HG03060 (cell line): ENCODE data around the gene UBAP1L.
A peak's percentile ranks its signal among the peaks of the same experiment; 100 is the strongest.
"Not testable (repeated sequence)": the region's sequence is repeated elsewhere in the genome, so short reads cannot be mapped to it uniquely, and the experiment has no call there.

ENCODE experiments used
- ATAC-seq: cut with Tn5 transposase; IDR thresholded peaks from one replicate; pipeline ENCODE4 v1.9.1; 2021; ENCODE audit warnings: low read depth, moderate number of reproducible peaks; ENCODE audit not compliant: unreplicated experiment

The UBAP1L gene

GRCh38 chr15:65115086-65115485 lies at the start of gene UBAP1L:
Gene UBAP1L (minus strand): TSS chr15:65115200. CDS start chr15:65106215, 8,985 bp downstream.
- no peak for ATAC-seq

GRCh38 chr15:65164139-65164538 lies 49.1 kb upstream of the UBAP1L start:
- ATAC-seq: no peak

GRCh38 chr15:65163041-65163440 lies 48.0 kb upstream of the UBAP1L start:
- no peak for ATAC-seq

- ATAC-seq: no peak
Measured at GRCh38 chr15:65156692-65157091, 41.7 kb upstream of the UBAP1L start.

- ATAC-seq: no peak
Measured at GRCh38 chr15:65154720-65155119, 39.7 kb upstream of the UBAP1L start.

GRCh38 chr15:65147902-65148301 lies 32.9 kb upstream of the UBAP1L start:
- no peak for ATAC-seq

- no peak for ATAC-seq
Measured at GRCh38 chr15:65146438-65146837, 31.4 kb upstream of the UBAP1L start.

GRCh38 chr15:65138631-65139030 lies 23.6 kb upstream of the UBAP1L start:
- not testable (repeated sequence) for ATAC-seq

GRCh38 chr15:65137893-65138292 lies 22.9 kb upstream of the UBAP1L start:
- not testable (repeated sequence) for ATAC-seq

GRCh38 chr15:65137089-65137488 lies 22.1 kb upstream of the UBAP1L start:
- ATAC-seq: not testable (repeated sequence)

- no peak for ATAC-seq
Measured at GRCh38 chr15:65134538-65134937, 19.5 kb upstream of the UBAP1L start.

- ATAC-seq: peak; percentile 66
Measured at GRCh38 chr15:65133548-65134200, 18.7 kb upstream of the UBAP1L start, which contains the start of gene PDCD7. Gene PDCD7 (minus strand): TSS chr15:65133808. CDS start chr15:65133781, 27 bp downstream.

GRCh38 chr15:65132878-65133547 lies 18.0 kb upstream of the UBAP1L start:
- no peak for ATAC-seq

- ATAC-seq: no peak
Measured at GRCh38 chr15:65130941-65131340, 15.9 kb upstream of the UBAP1L start.

- ATAC-seq: no peak
Measured at GRCh38 chr15:65115542-65115941, 542 bp upstream of the UBAP1L start.

GRCh38 chr15:65110676-65111292 lies 4.2 kb downstream of the UBAP1L start:
- no peak for ATAC-seq

GRCh38 chr15:65106011-65106590 lies 8.9 kb downstream of the UBAP1L start:
- ATAC-seq: no peak

GRCh38 chr15:65105038-65105437 lies 10.0 kb downstream of the UBAP1L start:
- no peak for ATAC-seq

GRCh38 chr15:65102912-65103311 lies 12.1 kb downstream of the UBAP1L start:
- no peak for ATAC-seq

- no peak for ATAC-seq
Measured at GRCh38 chr15:65101891-65102708, 12.9 kb downstream of the UBAP1L start.
